ENCODE measurements around the gene SLC25A13. TPM values are rescaled to one million over a fixed set of nuclear protein-coding genes. Genes with fewer than 3 reads are reported as not detected.
"Not testable (repeated sequence)": the region's sequence is repeated elsewhere in the genome, so short reads cannot be mapped to it uniquely, and the experiment has no call there.

SLC25A13 gene
- total RNA-seq, 2 donors from 2014 or later: 42.4 to 73.3 TPM

DNA sequence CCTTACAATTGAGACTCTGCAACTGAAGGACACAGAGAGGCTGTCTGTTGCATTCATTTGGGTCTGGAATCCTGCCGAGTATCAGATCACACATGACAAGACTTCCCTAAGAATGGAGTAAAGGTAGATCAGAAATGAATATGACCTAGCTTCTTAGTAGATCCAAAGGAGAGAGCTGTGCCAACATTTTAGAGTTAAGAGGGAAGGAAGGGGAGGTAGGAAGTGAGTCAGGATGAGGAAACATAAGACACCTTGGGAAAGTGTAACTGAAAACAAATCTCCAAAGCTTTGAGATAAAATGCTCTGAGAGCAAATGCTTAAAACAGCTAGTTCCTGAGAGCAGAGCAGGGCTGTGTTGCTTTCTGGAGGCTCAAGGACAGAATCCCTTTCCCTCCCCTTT, 6.1 kb upstream of the SLC25A13 start:
- ATAC-seq: peak; percentile 29
- intact Hi-C loops (cut with DNase I, micrococcal nuclease): no loop called here
- no peak for DNase-seq

DNA sequence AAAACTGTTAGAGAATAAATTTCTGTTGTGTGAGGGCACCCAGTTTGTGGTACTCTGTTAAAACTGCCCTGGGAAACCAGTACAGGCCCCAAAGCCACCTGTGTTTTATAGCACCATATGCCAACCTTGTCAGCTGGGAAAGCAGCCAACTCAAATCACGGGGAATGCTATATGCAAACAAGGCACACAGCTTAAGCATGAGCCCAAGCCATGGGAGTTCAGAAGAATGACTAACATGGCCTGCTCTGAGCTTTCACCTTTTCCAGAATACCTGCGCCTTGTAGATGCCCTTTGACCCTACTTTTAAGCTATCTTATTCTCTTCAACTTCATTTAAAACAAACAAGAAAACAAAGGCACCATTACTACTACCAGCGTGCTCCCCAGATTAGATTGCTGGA, 5.5 kb upstream of the SLC25A13 start:
- intact Hi-C loops (cut with DNase I, micrococcal nuclease): no loop called here

DNA sequence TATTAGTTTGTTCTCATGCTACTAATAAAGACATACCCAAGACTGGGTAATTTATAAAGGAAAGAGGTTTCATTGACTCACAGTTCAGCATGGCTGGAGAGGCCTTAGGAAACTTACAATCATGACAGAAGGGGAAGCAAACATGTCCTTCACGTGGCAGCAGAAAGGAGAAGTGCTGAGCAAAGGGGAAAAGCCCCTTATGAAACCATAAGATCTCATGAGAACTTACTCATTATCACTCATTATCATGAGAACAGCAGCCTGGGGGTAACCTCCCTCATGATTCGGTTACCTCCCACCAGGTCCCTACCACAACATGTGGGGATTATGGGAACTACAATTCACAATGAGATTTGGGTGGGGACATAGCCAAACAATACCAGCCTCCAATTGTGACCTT, 4.9 kb upstream of the SLC25A13 start:
- DNase-seq; ATAC-seq; intact Hi-C loops (cut with DNase I, micrococcal nuclease): not testable (repeated sequence)

More for the DNA sequence above, 5.5 kb upstream of the SLC25A13 start:
- DNase-seq (peak; percentile 83 to 92), ATAC-seq (peak; percentile 97)

DNA sequence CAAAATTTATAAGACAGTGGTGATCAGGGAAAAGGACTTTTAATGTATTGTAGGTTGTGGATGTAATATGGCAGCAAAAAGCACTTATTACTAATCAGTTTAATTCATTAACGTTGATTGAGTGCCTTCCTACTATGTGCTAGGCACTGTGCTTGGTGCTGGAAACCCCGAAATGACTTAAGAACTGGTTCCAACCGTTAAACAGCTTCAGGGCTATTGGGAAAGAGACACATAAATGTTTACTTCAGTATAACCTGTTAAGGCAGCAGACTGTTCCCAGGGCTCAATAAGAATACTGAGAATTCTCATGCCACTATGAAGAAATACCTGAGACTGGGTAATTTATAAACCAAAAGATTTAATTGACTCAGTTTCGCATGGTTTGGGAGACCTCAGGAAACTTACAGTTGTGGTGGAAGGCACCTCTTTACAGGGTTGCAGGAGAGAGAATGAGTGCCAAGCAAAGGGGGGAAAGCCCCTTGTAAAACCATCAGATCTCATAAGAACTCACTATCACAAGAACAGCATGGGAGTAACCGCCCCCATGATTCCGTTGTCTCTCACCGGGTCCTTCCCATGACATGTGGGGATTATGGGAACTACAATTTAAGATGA, 1.1 kb upstream of the SLC25A13 start:
- ATAC-seq (no peak), DNase-seq (no peak)
- intact Hi-C loops (cut with DNase I, micrococcal nuclease): no loop called here

DNA sequence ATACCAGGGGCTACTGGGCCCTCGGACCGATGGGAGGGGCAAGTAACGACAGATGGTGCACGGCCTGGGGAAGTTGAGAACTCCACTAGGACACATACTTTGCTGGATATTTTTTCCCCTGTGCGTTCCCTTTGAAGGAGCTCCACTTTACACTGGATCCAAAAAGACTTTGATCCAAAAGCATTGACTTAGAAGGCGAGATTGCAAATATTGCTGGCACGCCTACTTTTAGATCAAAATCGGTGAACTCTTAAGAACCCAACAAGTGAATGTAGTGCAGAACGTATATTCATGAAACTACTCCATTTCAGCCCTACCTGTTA, 436 bp upstream of the SLC25A13 start:
- intact Hi-C loops (cut with DNase I, micrococcal nuclease): no loop called here
- DNase-seq: no peak
- no peak for ATAC-seq

DNA sequence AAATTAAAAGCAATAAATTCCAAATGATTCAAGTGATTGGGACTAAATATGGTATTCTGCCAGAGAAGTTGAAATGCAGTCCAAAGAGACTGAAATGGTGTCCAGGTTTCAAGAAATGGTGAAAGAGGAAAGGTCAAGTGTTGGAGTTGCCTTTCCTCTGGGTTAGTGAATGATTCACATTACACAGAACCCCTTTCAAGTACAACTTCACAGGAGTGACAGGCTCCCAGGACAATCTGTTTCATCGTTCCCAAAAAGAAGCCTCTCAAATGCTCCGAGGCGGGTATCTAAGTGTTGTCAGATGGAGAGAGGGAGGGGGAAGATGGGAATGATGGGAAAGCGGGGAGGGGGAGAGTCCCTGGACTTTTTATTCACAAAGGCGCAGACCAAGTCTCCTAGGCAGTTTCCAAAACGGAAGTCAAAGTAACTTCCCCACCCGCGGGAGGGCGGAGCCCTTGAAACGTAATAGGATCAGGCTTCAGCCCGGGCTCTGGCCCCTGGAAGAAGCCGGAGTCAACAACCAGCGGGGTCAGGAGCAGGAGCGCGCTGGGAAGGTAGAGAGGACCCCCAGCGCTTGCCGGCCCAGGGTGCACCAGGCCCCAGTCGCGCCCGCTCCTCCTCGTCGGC, 754 bp downstream of the SLC25A13 start:
- intact Hi-C loops (cut with DNase I, micrococcal nuclease): no loop called here
- ATAC-seq (peak; percentile 75), DNase-seq (peak; percentile 88 to 93)

DNA sequence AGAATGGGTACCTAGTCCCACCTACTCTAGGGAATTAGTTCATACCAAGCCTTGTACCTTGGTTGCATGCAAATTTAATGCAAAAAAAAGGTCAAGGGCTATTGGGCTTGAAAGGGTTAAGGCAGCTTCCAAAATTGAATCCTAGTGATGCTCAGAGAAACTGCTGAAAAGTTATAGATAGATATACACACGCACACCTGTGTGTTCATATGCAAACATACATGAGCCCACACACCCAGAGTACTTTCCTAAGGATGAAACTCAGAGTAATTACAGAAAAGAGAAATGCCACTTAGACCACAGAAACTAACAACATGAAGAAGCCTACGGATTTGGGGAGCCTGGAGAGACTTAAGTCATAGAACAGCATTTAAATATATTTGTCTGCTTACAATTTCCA, 1.5 kb downstream of the SLC25A13 start:
- intact Hi-C loops (cut with DNase I, micrococcal nuclease): no loop called here
- ATAC-seq: no peak
- DNase-seq: no peak

DNA sequence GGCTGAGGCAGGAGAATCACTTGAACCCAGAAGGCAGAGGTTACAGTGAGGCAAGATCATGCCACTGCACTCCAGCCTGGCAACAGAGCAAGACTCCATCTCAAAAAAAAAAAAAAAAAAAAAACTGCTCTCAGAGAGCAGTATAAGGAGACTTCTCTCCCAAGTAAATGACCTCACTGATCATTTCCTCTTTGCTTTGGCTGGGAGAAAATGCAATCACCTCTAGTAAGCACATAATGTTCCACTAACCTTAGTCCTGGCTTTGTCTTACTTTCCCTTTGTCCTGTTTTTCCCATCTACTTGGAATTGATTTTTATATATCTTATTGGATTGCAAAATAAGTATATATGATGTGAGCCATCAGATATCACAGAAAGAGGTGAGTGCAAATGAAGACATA, 2.5 kb downstream of the SLC25A13 start:
- no peak for ATAC-seq
- DNase-seq: no peak
- intact Hi-C loops (cut with DNase I, micrococcal nuclease): no loop called here

DNA sequence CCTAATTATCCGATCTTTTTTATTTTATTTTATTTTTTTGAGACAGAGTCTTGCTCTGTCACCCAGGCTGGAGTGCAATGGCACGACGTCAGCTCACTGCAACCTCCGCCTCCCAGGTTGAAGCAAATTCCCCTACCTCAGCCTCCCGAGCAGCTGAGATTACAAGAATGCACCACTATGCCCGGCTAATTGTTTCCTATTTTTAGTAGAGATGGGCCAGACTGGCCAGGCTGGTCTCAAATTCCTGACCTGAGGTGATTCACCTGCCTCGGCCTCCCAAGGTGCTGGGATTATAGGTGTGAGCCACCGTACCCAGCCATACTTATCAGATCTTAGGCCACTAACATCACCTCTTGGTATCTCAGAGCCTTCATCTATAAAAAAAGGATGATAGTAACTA, 4.9 kb downstream of the SLC25A13 start:
- DNase-seq (no peak), ATAC-seq (no peak)
- intact Hi-C loops (cut with DNase I, micrococcal nuclease): no loop called here

DNA sequence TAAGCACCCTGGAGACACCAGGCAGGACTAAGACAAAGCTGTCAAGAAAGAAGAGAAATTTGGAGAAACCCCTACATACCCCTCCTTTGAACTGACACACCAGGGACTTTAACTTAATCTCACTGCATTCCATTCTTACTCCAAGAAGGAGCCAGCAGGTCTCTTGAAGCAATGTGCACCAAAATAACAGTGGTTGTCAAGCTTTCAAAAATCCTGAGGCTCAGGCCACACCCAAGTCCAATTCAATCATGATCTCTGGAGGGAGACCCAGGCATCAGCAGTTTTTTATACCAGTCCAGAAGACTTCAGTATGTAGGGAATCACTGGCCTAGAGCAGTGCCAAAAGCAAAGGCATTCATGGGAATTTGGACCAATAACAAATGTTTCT, 6.8 kb downstream of the SLC25A13 start:
- intact Hi-C loops (cut with DNase I, micrococcal nuclease): no loop called here
- DNase-seq (no peak), ATAC-seq (no peak)

DNA sequence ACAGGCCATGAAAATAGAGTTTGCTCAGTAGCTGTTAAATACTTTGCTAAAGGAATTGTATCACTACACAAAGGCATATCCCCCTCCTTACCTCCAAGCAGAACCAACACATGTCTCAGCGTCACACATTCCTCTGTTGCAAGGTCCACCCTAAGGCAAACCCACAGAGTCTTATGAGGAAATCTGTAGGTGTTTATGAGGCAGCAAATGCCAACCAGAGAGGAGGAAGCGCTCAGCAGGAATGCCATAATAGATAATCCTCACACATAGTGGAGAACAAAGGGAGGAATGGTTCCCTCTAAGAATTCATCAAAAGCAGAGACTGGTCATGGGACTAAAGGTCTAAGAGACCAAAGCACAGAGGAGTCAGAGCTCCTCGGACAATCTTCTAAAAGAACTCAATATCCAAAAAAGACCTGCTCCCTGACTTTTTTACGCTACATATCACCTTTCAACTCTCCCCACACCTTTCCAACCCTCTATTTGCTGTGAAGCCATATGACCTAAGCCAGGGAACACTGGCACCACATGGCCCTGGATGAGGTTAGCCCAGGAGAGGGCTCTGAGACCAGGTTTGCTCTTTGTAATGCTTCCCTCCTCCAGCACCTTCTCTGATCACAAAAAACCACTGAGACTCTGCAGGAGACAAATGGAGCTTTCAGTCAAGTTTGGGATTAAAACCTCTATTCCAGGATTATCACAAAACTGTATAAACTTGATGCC, 7.3 kb downstream of the SLC25A13 start:
- intact Hi-C loops (cut with DNase I, micrococcal nuclease): no loop called here
- ATAC-seq (no peak), DNase-seq (no peak)

DNA sequence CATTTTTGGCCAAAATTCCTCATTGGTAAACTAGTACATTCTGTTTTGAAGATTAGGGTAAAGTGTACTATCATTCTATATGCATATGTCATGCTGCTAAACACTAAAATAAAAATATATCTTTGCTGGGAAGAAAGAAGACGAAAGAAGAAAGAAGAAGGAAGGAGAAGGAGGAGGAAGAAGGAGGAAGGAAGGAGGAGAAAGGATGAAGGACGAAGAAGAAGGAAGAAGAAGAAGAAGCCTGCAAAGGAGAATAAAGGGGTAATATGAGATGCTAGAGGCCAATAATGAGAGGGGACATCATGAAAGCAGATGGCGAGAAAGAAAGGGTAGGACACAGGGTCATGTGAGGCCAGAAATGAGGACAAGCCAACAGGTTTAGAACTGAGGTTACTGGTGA, 8.0 kb downstream of the SLC25A13 start:
- DNase-seq (no peak), ATAC-seq (no peak)
- intact Hi-C loops (cut with DNase I, micrococcal nuclease): no loop called here

DNA sequence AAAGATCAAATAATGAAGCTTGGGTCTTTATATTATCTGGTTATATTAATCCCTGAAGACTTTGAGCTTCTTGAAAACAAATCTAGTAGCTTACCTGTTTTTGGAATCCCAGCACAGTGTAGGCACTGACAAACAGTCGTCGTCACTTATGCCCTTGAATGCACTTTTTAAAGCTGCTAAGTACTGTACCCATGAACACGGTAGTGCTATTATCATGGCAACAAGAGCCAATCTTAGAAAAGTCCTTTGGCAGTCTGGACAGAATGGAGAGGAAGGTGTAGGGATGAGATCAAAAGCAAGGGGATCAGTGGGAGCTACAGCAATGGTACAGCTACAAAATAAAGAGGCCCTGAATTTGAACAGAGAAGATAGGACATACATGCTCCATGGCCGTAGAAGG, 9.4 kb downstream of the SLC25A13 start:
- intact Hi-C loops (cut with DNase I, micrococcal nuclease): no loop called here

DNA sequence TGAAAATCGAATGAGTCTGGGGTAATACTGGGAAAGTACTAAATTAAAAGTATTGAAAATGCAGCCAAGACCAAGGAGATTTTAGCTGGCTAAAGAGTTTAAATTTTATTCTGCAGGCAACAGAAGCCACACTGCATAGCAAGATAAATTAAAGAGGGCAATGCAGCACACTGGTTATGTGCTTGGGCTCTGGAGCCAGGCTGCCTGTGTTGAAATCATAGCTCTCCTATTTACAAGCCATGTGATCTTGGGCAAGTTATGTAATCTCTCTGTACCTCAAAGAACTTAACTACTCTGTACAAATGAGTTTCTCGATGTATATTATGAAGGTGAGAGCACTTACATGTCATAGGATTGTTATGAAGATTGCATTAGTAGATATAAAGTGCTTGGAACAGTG, 9.9 kb downstream of the SLC25A13 start:
- intact Hi-C loops (cut with DNase I, micrococcal nuclease): no loop called here
- no peak for DNase-seq
- ATAC-seq: peak; percentile 58

More for the DNA sequence above, 9.4 kb downstream of the SLC25A13 start:
- DNase-seq (no peak), ATAC-seq (no peak)

DNA sequence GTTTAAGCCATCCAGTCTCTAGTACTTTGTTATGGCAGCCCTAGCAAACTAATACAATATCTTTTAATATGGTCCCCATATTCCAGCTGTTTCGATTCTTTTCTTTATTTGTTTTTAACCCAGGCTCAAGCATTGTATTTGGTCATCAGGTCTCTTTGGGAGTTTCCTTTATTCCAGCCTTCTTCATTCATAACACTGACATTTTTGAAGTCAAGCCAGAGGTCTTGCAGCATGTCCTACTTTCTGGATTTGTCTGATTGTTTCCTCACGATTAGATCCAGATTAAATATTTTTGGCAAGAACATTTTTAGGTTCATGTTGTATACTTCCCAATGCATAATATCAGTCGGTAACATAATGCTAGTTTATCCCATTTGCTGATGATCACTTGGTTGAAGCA, 11.8 kb downstream of the SLC25A13 start:
- no peak for DNase-seq
- intact Hi-C loops (cut with DNase I, micrococcal nuclease): no loop called here
- no peak for ATAC-seq

DNA sequence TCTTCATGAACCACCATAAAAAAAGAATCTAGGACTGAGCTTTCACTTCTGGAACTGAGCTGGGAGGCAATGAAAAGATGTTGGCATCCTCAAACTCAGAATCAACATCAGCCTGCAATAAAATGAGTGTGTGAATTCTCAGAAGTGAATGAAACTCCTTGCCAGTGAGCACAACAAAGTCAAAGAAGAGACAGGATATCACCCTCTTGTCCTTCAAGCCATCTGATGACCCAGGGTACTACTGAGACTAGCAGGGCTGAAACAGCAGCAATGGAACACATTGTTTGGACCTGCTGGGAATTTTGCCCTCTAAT, 13.0 kb downstream of the SLC25A13 start:
- intact Hi-C loops (cut with DNase I, micrococcal nuclease): no loop called here
- DNase-seq (no peak), ATAC-seq (peak; percentile 73)

DNA sequence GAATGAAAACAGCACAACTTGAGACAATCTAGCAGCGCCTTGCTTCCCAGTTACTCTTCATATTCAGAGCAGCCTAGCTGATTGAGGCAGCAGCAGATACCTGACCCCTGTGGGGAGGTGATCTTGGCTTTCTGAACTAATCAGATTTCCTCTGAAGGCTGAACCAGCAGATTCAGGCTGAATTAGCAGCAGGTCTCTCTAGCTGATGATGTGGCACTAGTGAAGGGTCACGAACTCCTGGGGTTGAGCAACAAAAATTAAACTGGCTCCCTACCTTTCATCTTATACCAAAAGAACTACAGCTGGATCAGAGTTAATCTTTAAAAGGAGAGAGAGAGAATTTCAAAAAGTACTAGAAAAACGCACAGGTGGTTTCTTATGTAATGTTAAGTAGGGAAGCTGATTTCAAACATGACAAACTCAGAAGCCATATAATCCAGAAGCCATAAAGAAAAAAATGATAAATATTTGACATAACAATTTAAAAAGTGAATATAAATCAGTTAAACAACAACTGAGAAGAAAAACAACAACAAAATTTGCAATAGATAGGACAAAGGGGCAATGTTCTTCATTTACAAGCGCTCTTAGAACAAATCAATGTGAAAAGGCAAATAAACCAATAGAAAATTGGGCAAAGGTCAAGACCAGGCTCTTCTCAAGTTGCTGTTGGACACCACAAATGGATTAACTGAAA, 13.5 kb downstream of the SLC25A13 start:
- no peak for ATAC-seq
- no peak for DNase-seq
- intact Hi-C loops (cut with DNase I, micrococcal nuclease): no loop called here

DNA sequence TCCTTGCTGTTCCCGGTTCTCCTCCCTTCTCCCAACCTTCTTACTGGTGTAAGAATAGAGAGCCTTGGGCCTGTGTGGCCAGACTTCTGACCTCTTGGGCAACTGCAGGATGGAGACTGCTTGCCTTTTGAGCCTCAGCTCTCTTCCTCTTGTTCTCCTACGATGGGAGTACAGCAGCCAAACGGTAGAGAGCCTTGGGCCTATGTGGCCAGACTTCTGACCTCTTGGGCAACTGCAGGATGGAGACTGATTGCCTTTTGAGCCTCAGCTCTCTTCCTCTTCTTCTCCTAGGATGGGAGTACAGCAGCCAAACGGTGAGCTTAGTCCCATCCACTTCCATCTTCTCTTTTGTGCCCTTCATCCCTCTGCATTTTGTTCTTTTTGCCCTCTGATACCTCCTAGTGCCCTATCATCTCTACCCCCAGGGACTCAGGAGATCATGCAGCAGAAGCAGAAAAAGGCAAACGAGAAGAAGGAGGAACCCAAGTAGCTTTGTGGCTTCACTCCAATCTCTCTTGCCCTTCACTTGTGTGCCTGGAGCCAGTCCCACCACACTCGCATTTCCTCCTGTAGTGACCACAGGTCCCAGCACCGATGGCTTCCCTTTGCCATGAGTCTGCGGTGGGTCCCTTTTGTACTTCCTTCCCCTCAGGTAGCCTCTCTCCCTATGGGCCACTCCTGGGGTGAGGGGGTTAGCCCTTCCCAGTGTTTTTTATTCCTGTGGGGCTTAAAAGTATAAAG, 15.3 kb downstream of the SLC25A13 start:
- intact Hi-C loops (cut with DNase I, micrococcal nuclease): no loop called here
- DNase-seq: no peak
- no peak for ATAC-seq

DNA sequence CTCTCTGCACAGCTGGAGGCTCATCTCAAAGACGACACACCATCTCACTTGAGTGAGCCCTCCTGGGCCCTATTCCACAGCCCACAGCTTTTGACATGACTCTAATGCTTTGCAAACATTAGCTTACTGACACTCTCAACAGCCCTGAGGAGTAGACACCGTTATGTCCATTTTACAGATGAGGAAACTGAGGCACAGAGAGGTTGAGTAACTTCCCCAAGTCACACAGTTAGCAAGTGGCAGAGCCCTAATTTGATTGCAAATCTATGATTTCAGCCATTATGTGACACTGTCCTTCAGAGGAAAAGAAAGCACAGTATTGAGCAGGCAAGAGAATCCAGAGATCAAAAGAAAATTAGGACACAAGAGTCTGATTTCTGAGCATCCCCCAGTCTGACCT, 16.0 kb downstream of the SLC25A13 start:
- ATAC-seq: no peak
- DNase-seq: no peak
- intact Hi-C loops (cut with DNase I, micrococcal nuclease): no loop called here

DNA sequence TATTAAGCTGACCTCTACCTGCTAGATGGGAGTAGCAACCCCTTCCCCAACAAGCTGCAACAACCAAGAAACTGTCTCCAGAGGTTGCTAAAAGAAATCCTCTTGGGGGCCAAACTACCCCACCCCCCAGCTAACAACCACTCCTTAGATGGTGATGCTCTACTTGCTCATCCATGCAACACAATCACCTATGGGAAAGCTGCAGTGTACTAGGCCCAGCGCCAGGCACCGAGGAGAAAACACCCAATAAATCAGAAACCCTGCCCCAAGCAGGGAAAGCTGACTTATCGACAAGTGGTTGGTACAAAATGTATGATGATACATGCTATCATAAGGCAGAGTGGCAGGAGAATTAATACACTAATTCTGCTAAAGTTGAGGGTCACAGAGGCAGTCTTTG, 17.3 kb downstream of the SLC25A13 start:
- DNase-seq: no peak
- ATAC-seq: no peak
- intact Hi-C loops (cut with DNase I, micrococcal nuclease): no loop called here
